ENCODE results near the gene PTH2R. TPM values are rescaled to one million over a fixed set of nuclear protein-coding genes. Genes with fewer than 3 reads are reported as not detected.
"Not testable (repeated sequence)": the region's sequence is repeated elsewhere in the genome, so short reads cannot be mapped to it uniquely, and the experiment has no call there.

Gene PTH2R
- total and polyA plus RNA-seq, 9 of the 15 experiments (the other 6 are each of a cell fraction or from before 2014, with no cell fraction given), result 2.7 to 8.8 (median 4.2) TPM

GRCh38 chr2:208396796-208397195 is 9.8 kb upstream of the PTH2R start:
- WGBS (ENCODE audit: insufficient coverage, low coverage, missing lambda C conversion rate), result 9% methylated on average over 1 of the region's 4 CpGs
- intact Hi-C loops (cut with micrococcal nuclease), result loop anchor here (5.0 kb wide), 2 partner anchors 1181 to 1566 kb away; no protein-coding TSS in a partner anchor

GRCh38 chr2:208399201-208399600 is 7.4 kb upstream of the PTH2R start:
- no TSS peak for BruUV-seq (replicated peaks)
- 0% methylated on average over 1 of the region's 1 CpG for WGBS (ENCODE audit: insufficient coverage, low coverage, missing lambda C conversion rate)

More at GRCh38 chr2:208396796-208397195, 9.8 kb upstream of the PTH2R start:
- H3K9me3 ChIP-seq (replicated peaks; ENCODE audit: control insufficient read depth, insufficient read depth, low read depth, low read length); H3K9ac ChIP-seq (ENCODE audit: insufficient read depth in 1 of 2, low read depth in 2 of 2, low read length in 2 of 2); FAIRE-seq; ATAC-seq; H3K36me3 ChIP-seq (ENCODE audit: control insufficient read depth, insufficient read depth, low read length); H2AFZ ChIP-seq (ENCODE audit: low read depth, low read length); H3K4me1 ChIP-seq (replicated peaks in 1 of 2; ENCODE audit: control insufficient read depth in 2 of 2, insufficient read depth in 2 of 2, low read length in 2 of 2); H3K4me2 ChIP-seq (ENCODE audit: insufficient read depth, low read length); H3K79me2 ChIP-seq (ENCODE audit: control insufficient read depth, insufficient read depth, low read length); CTCF ChIA-PET (ENCODE audit: low intra/inter-chr PET ratio); DNase-seq (ENCODE audit: extremely low read depth in 1 of 4, low spot score in 3 of 4); H4K20me1 ChIP-seq (replicated peaks; ENCODE audit: control insufficient read depth, insufficient read depth, low read length); BruUV-seq (replicated peaks); H3K27me3 ChIP-seq (ENCODE audit: control insufficient read depth in 2 of 2, insufficient read depth in 2 of 2, low read length in 2 of 2); H3K4me3 ChIP-seq; POLR2A ChIA-PET; H3K9me1 ChIP-seq (ENCODE audit: control insufficient read depth, insufficient read depth, low read length); H3K27ac ChIP-seq (ENCODE audit: extremely low read depth, low read depth, low read length): not testable (repeated sequence)
- in situ Hi-C loops (cut with MboI), result loop anchor here (25.0 kb wide), 1 partner anchor 1791 kb away; no protein-coding TSS in a partner anchor
- TF ChIP-seq ZNF146 (CRISPR knock-in tag; IDR thresholded peaks at IDR 0.05; ENCODE audit: unreplicated experiment), result peak; percentile 66

More at GRCh38 chr2:208399201-208399600, 7.4 kb upstream of the PTH2R start:
- FAIRE-seq, result no peak
- in situ Hi-C loops (cut with MboI), result loop anchor here (25.0 kb wide), 1 partner anchor 1788 kb away; no protein-coding TSS in a partner anchor
- no peak for TF ChIP-seq ZBED1 (IDR thresholded peaks at IDR 0.05)
- H3K9me1 ChIP-seq (ENCODE audit: control insufficient read depth, insufficient read depth, low read length), result no peaks in the 10 kb centered on the region
- H3K27me3 ChIP-seq (ENCODE audit: control insufficient read depth in 2 of 2, insufficient read depth in 2 of 2, low read length in 2 of 2), result no peaks in the 10 kb centered on the region
- H3K9ac ChIP-seq (ENCODE audit: insufficient read depth in 1 of 2, low read depth in 2 of 2, low read length in 2 of 2), result no peak overlapping the region
- no peaks in the 10 kb centered on the region for H3K79me2 ChIP-seq (ENCODE audit: control insufficient read depth, insufficient read depth, low read length)
- ATAC-seq, result no peak
- no peak overlapping the region for H3K27ac ChIP-seq (ENCODE audit: extremely low read depth, low read depth, low read length)
- intact Hi-C loops (cut with micrococcal nuclease), result loop anchor here (5.0 kb wide), 2 partner anchors 1178 to 1563 kb away; no protein-coding TSS in a partner anchor
- ChIA-PET CTCF (ENCODE audit: low intra/inter-chr PET ratio) (no interaction called here), POLR2A (interaction anchor here (0.6 kb wide), 1 partner anchor 999 kb away, joined by 3 read pairs; no protein-coding TSS in a partner anchor)
- no peak overlapping the region for H2AFZ ChIP-seq (ENCODE audit: low read depth, low read length)
- no peak for DNase-seq (ENCODE audit: extremely low read depth in 1 of 4, low spot score in 3 of 4)
- H4K20me1 ChIP-seq (replicated peaks; ENCODE audit: control insufficient read depth, insufficient read depth, low read length), result no peaks in the 10 kb centered on the region
- no peaks in the 10 kb centered on the region for H3K36me3 ChIP-seq (ENCODE audit: control insufficient read depth, insufficient read depth, low read length)
- H3K9me3 ChIP-seq (replicated peaks; ENCODE audit: control insufficient read depth, insufficient read depth, low read depth, low read length), result no peaks in the 10 kb centered on the region
- H3K4me1 ChIP-seq (replicated peaks in 1 of 2; ENCODE audit: control insufficient read depth in 2 of 2, insufficient read depth in 2 of 2, low read length in 2 of 2), result no peaks in the 10 kb centered on the region
- no peak overlapping the region for H3K4me3 ChIP-seq
- no peak overlapping the region for H3K4me2 ChIP-seq (ENCODE audit: insufficient read depth, low read length)
